Kidney tubule cell (primary cell): ENCODE data around the gene CYP2S1.

ENCODE experiments used
- DNase-seq: peaks from one replicate; pipeline ENCODE4 v3.0.0-alpha.2; 2018; ENCODE audit warnings: low spot score

Gene CYP2S1

DNA sequence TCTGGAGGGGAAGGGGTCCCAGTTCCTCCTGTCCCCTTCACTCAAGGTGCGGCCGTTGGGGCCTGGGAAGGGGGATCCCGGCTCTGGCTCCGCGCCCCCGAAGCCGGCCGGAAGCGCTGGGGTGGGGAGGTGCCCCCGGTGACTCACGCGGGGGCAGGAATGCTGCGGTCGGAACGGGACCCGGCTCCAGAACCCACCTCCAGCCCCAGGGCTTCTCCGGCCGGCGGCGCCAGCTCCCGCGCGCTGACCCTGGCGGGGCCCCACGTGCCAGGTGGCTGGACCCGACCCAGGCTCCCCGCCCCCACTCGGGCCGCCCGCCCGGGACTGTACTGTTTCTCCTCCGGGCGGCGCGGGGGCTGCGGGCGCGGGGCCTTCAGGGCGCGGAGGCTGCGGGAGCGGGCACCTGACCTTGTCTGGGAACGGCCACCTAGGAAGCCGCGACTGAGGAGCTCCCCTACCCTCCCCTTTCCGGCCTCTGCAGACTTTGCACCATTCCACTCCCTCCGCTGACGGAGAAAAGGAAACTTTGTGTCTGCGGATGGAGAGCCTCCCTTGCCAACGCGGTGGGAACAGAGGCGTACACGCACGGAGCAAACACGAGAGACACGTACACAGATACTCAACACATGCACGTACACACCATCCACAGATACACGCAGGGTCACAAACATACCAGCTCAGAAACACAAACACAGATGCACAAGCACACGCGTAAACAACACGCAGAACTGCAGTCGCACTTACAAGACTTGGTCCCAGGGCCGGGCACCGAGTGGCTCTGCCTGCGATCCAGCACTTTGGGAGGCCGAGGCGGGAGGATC is 33.2 kb downstream of the CYP2S1 start:
- peak; percentile 94 for DNase-seq

- DNase-seq = peak; percentile 29
Observed at GRCh38 chr19:41226874-41227390, 33.9 kb downstream of the CYP2S1 start.

DNA sequence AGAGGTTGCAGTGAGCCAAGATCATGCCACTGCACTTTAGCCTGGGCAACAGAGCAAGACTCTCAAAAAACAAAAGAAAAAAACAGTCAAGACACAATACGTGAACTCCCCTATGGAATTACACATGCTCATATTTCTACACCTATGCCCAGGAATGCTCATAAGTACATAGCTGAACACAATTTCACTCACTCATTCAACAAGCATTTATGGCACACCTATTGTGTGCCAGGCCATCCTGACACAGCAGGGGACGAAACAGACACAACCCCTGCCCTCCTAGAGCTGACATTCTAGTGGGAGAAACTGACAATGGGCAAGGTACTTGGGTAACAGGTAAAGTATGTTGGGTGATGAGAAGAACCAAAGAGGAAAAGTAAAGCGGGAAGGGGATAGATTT is 35.5 kb downstream of the CYP2S1 start:
- no peak for DNase-seq

DNA sequence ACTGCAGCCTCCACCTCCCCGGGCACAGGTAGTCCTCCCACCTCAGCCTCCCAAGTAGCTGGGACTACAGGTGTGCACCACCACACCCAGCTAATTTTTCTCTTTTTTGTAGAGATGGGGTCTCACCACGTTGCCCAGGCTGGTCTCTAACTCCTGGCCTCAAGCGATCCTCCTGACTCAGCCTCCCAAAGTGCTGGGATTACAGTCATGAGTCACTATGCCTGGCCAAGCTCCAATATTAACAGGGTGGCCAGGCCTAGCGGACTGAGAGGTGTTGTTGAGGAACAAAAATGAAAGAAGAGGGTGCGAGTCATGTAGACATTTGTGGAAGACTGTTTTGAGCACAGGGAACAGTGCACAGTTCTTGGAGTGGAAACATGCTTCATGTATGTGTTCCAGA is 36.3 kb downstream of the CYP2S1 start:
- peak; percentile 69 for DNase-seq

GRCh38 chr19:41230067-41230857 is 37.2 kb downstream of the CYP2S1 start:
- DNase-seq = no peak

GRCh38 chr19:41232686-41233085 is 39.7 kb downstream of the CYP2S1 start:
- DNase-seq = no peak

DNA sequence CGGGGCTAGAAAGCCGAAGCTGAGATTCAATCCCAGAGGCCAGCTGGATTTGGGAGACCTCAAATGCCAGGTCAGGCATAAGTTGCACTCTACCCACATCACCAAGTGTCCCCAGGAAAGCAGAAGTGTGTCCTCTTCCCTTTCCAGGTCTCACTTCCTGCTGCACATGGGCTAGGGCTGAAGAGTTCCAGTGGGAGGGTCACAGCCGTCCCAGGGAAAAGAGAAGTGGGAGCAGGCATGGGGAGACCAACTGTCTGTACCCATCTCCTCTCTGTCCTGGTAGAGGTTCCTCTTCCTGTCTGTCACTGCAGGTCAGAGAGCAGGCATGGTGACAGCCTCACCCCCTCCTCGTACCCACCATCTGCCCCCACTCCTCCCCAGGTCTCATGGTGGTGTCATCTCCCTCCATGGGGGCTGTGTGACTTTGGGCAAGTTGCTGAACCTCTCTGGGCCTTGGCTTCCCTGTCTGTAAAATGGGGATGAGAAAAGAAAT is 40.8 kb downstream of the CYP2S1 start:
- no peak for DNase-seq

GRCh38 chr19:41234512-41235168 is 41.6 kb downstream of the CYP2S1 start:
- DNase-seq = no peak

GRCh38 chr19:41235480-41235879 is 42.5 kb downstream of the CYP2S1 start:
- no peak for DNase-seq

DNA sequence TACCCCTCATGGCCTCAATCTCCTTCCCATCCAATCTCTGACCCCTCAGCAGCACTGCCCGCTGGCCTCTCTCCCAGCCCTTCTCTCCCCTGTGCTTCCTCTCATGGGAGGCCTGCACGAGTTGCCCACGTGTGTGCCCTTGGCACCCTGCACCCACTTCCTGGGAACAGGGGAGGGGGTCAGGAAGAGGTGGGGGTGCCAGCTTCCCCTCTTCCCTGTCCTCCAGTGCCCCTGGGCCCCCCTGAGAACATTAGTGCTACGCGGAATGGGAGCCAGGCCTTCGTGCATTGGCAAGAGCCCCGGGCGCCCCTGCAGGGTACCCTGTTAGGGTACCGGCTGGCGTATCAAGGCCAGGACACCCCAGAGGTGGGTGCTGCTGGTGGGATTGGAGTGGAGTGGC is 45.2 kb downstream of the CYP2S1 start:
- DNase-seq = no peak

- DNase-seq = no peak
Observed at GRCh38 chr19:41239363-41239762, 46.3 kb downstream of the CYP2S1 start.

- no peak for DNase-seq
Observed at GRCh38 chr19:41239961-41240574, 47.0 kb downstream of the CYP2S1 start.

DNA sequence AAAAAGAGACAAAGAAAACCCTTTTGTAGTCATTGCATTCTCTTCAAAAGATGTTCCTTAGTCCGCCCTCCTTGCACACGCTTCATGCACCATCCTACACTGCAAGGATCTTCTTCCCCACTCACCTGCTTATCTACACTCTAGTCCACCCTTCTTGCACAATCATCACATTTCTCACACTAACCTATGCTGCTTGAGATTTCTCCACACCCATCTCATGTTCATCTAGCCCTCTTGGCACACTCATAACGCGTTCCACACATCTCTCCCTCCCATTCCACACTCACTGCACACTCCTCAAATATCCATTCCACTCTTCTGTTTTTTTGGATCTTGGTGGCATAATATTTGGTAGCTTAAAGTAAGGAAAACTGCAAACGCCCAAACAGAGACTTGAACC is 48.8 kb downstream of the CYP2S1 start:
- no peak for DNase-seq

DNA sequence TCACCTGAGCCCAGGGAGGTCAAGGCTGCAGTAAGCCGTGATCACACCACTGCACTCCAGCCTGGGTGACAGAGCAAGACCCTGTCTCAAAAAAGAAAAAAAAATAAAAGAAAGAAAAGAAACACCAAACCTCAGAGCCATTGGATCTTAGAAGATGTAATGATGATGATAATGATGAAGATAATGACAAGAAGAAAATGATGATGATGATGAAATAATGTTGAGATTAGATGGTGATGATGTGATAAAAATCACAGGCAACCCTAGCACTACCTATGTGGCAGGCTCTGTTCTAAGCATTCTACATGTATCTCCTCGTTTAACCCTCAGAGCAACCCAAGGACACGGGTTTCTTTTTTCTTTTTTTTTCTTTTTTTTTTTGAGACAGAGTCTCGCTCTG is 51.1 kb downstream of the CYP2S1 start:
- no peak for DNase-seq

- DNase-seq = no peak
Observed at GRCh38 chr19:41245843-41246242, 52.8 kb downstream of the CYP2S1 start.

DNA sequence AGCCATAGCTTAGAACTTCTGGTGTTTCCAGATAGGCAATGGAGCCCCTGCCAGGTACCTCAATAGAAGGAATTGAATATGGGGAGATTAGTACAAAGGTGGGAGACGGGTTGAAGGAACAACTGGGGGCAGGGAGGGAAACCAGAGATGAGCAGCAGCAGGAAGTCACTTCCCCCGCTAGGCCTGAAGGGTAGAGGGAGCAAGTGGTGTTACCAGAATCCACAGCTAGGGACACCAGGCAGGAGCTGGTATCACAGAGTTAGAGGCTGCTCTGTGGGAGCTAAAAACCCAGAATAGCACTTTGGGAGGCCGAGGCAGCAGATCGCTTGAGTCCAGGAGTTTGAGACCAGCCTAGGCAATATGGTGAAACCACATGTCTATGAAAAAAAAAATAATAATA is 55.9 kb downstream of the CYP2S1 start:
- no peak for DNase-seq

DNA sequence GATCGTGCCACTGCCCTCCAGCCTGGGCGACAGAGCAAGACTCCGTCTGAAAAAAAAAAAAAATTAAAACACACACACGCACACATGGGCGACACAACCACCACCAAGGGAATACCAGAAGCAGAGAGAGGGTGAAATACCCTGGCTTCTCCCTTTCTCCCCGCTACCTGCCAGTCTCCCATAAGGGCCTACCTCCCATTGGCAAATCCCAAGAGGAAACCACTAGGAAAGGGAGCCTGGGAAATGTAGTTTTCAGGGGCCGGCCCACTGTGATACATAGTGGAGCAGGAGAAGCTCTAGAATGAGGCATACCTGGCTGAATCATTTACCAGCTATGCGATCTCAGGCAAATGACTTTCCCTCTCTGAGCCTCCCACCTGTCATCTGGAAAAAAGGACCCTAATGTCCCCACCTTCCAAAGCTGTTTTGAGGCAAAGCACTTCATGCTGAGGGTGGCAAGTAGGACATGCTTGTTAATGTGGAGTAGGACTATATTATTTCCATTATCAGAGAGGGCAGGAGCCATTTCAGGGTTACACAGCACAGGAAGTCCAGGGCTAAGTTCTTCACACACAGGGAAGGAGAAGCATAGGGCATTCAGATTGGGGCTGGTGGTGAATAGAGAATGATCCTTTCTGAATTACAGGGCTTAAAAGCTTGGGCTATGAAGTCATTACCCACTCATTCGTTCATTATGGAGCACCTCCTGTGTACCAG is 56.8 kb downstream of the CYP2S1 start:
- DNase-seq = peak; percentile 67

DNA sequence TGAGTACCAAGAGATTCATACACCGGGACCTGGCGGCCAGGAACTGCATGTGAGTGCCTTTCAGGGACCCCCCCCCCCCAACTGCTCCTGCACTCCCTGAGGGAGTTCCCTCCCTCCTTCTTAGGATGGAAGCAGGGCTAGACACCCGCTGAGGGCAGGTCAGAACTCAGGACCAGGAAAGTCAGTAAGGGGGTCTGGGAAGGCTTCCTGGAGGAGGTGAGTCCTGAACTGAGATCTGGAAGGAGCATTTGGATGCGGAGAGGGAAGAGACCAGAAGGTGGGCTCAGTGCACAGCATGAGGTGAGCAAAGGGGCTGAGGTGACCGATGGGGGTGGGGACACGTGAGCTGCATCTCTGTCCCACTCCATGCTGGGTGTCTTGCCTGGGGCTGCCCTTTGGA is 60.6 kb downstream of the CYP2S1 start:
- DNase-seq = no peak

- no peak for DNase-seq
Observed at GRCh38 chr19:41255171-41255570, 62.2 kb downstream of the CYP2S1 start.
